Brain microvascular endothelial cell (primary cell): Measurements from ENCODE around the gene IGSF9B.

ENCODE experiments used
- DNase-seq: peaks from one replicate; pipeline ENCODE4 v3.0.0-alpha.2; 2020
- H3K27ac ChIP-seq: fragments of 250-450 bp; sonication (Bioruptor Pico); 2 replicates; pipeline ENCODE4 v1.5.1; 2020; ENCODE audit warnings: mild to moderate bottlenecking, moderate library complexity
- H3K27me3 ChIP-seq: fragments of 250-450 bp; sonication (Bioruptor Pico); replicated peaks from 2 replicates; pipeline ENCODE4 v1.5.1; 2020; ENCODE audit warnings: mild to moderate bottlenecking
- H3K36me3 ChIP-seq: fragments of 250-450 bp; sonication (Bioruptor Pico); replicated peaks from 2 replicates; pipeline ENCODE4 v1.5.1; 2020; ENCODE audit warnings: mild to moderate bottlenecking
- H3K4me3 ChIP-seq: 2 replicates; pipeline ENCODE4 v1.5.1; 2011; ENCODE audit warnings: low read depth, mild to moderate bottlenecking, control low read depth, low read length, moderate library complexity
- CTCF ChIP-seq: IDR thresholded peaks from 2 replicates; pipeline ENCODE4 v1.5.1; 2011; ENCODE audit warnings: low read depth, mild to moderate bottlenecking, moderate library complexity, low read length, control low read depth, inconsistent platforms; ENCODE audit errors: missing control alignments
- in situ Hi-C: cut with HindIII; loops from 2 replicates; pipeline ENCODE4 v1.10.0; 2017; ENCODE audit warnings: low sequenced_read_pairs, low pct_ligation_motif_present

The IGSF9B gene

GRCh38 chr11:133904818-133905515, 51.8 kb downstream of the IGSF9B start:
- no peaks in the 10 kb centered on the region for H3K27me3 ChIP-seq
- no peak overlapping the region for H3K27ac ChIP-seq
- no peak for TF ChIP-seq CTCF
- DNase-seq = no peak
- no peaks in the 10 kb centered on the region for H3K36me3 ChIP-seq
- in situ Hi-C loops = no loop called here
- no peak overlapping the region for H3K4me3 ChIP-seq

- no peak overlapping the region for H3K4me3 ChIP-seq
- no peak for TF ChIP-seq CTCF
- no peaks in the 10 kb centered on the region for H3K27me3 ChIP-seq
- DNase-seq = no peak
- in situ Hi-C loops = no loop called here
- no peak overlapping the region for H3K27ac ChIP-seq
- H3K36me3 ChIP-seq = no peaks in the 10 kb centered on the region
Observed at GRCh38 chr11:133903875-133904817, 52.6 kb downstream of the IGSF9B start.

GRCh38 chr11:133903056-133903455, 53.7 kb downstream of the IGSF9B start:
- no peaks in the 10 kb centered on the region for H3K27me3 ChIP-seq
- no peak for TF ChIP-seq CTCF
- DNase-seq = no peak
- no peak overlapping the region for H3K27ac ChIP-seq
- in situ Hi-C loops = no loop called here
- no peak overlapping the region for H3K4me3 ChIP-seq
- H3K36me3 ChIP-seq = no peaks in the 10 kb centered on the region

GRCh38 chr11:133902506-133902905, 54.3 kb downstream of the IGSF9B start:
- in situ Hi-C loops = no loop called here
- H3K36me3 ChIP-seq = no peaks in the 10 kb centered on the region
- DNase-seq = no peak
- no peak overlapping the region for H3K27ac ChIP-seq
- TF ChIP-seq CTCF = no peak
- H3K4me3 ChIP-seq = no peak overlapping the region
- H3K27me3 ChIP-seq = no peaks in the 10 kb centered on the region

DNA sequence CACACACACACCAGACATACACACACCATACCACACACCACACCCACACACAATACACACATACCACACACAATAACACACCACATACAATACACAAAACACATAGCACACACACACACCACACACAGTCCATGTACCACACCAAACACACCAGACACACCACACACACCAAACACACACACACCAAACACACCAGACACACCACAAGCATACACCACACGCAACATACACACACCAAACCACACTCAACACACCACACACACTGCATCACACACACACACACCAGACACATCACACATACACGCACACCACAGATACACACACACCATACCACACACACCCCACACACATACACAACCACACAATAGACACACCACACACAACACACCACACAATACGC, 54.8 kb downstream of the IGSF9B start:
- no peak overlapping the region for H3K27ac ChIP-seq
- no peaks in the 10 kb centered on the region for H3K27me3 ChIP-seq
- no peak for DNase-seq
- no peaks in the 10 kb centered on the region for H3K36me3 ChIP-seq
- H3K4me3 ChIP-seq = no peak overlapping the region
- in situ Hi-C loops = no loop called here
- TF ChIP-seq CTCF = no peak
